Medulla oblongata (tissue), 1 donor: ENCODE measurements around the gene DNMT3B.
"Not testable (repeated sequence)": the region's sequence is repeated elsewhere in the genome, so short reads cannot be mapped to it uniquely, and the experiment has no call there.

Experiments used
- DNase-seq: peaks from one replicate; pipeline ENCODE4 v3.0.0-alpha.2; 2015; ENCODE audit errors: extremely low spot score

The DNMT3B gene

GRCh38 chr20:32761831-32762753 lies at the start of gene DNMT3B:
DNMT3B (plus strand) TSS chr20:32762385; CDS start chr20:32780324, 17,939 bp downstream.
- peak; percentile 69 for DNase-seq

DNA sequence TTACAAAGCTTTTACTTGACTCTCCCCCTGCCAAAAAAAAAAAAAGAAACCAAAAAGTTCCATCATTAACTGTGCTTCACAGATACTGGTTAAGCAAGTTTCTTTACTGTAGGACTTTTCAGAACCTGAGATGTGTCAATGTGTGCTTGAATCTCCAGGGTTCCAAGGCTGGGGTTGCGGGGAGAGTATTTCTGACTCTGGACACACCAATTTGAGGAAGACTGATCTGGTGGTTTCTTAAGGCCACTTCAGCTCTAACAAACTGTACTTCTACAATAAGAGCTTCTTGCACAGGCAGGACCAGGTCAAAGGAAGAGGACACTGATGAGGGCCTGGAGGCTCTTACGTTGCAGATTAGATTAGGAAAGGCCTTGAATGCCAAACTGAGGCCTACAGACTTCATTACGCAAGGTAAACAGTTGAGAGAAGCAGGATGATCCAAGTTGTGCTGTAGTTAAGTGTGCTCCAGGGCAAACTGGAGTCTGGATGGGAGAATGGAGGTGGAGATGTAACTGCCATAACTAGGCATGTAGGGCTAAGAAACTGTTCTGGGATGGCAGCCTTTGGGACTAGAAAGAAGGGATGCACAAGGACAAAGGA lies 43.3 kb upstream of the DNMT3B start:
- no peak for DNase-seq

GRCh38 chr20:32727683-32728082 lies 34.5 kb upstream of the DNMT3B start:
- peak; percentile 13 for DNase-seq

- not testable (repeated sequence) for DNase-seq
These were observed 33.8 kb upstream of the DNMT3B start for GRCh38 chr20:32728435-32728834.

GRCh38 chr20:32729334-32729733 lies 32.9 kb upstream of the DNMT3B start:
- DNase-seq: not testable (repeated sequence)

DNA sequence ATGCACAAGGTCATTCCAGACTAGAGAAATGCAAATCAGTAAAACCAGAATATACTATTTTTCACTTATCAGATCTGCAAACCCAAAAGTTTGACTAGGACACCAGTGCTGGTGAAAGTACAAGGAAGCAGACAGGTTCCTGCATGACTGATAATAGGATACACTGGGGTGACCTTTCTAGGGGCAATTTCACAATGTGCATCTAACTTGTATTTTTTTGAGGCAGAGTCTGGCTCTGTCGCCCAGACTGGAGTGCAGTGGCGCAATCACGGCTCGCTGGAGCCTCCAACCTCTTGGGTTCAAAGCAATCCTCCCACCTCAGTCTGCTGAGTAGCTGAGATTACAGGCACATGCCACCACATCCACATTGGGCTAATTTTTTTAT lies 30.3 kb upstream of the DNMT3B start:
- no peak for DNase-seq

DNA sequence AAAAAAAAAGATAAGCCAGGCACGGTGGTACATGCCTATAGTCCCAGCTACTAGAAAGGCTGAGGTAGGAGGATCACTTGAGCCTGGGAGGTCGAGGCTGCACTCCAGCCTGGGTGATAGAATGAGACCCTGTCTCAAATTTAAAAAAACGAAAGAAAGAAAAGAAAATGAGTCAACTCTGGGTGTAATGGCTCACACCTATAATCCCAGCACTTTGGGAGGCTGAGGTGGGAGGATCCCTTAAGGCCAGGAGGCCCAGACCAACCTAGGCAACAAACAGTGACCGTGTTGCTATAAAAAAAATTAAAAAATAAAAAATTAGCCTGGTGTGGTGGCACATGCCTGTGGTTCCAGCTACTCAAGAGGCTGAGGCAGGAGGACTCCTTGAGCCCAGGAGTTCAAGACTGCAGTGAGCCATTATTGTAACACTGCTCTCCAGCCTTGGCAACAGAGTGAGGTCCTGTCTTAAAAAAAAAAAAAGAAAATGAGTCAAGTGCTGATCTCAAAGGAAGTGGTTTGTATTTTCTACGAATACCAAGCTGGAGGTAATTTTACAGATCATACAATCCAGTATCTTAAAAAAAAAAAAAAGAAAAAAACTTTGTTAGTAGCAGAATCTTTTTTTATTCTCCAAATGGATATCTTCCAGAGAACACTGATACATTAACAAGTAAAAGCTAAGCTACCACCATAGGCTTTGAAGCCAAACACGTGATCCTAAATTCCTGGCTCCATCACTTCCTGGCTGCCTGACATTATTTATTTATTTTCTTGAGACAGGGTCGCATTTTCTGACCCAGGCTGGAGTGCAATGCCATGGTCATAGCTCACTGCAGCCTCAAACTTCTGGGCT lies 24.6 kb upstream of the DNMT3B start:
- no peak for DNase-seq

GRCh38 chr20:32741151-32741550 lies 21.0 kb upstream of the DNMT3B start:
- DNase-seq: no peak

GRCh38 chr20:32742322-32743236 lies 19.6 kb upstream of the DNMT3B start:
- peak; percentile 7 for DNase-seq

- DNase-seq: peak; percentile 19
These were observed 18.7 kb upstream of the DNMT3B start, which contains the start of gene COMMD7 for GRCh38 chr20:32743237-32744112. COMMD7 (minus strand) TSS chr20:32743467; CDS start chr20:32743391, 76 bp downstream.

GRCh38 chr20:32749914-32750637 lies 12.1 kb upstream of the DNMT3B start:
- no peak for DNase-seq

- DNase-seq: no peak
These were observed 10.9 kb upstream of the DNMT3B start for GRCh38 chr20:32751293-32751692.

DNA sequence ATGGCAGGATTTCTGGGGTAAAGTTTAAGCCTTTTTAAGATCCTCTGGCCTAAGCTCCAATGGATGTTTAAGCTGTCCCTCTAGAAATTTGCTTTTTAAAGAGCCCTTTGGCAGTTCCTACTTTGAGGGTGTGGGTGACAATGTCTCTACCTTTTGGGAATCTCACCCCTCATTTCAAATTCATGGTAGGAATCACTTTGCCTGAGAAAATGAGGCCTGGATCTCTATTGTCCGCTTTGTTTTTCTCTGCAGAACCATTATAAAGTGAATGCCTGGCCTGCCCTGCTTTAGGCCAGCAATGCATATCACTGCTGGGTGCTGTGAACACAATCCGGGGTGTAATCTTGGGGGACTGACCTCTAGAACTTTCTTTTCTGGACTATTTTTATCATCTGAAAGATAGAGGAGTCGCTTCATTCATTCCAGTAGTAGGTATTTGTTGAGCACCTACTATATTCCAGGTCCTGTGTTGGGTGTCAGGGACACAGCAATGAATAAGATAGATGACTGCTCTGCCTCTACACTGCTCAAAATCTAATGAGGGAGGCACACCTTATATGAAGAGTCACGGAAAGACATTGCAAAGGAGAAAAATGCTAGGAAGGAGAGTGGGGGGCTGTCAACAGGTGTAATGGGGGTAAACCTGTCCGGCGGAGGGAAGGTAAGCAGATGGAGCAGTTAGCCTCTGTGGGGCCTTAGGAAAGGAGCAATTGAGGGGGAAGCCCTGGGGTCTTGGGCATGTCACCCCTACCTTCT lies 10.3 kb upstream of the DNMT3B start:
- DNase-seq: no peak

DNA sequence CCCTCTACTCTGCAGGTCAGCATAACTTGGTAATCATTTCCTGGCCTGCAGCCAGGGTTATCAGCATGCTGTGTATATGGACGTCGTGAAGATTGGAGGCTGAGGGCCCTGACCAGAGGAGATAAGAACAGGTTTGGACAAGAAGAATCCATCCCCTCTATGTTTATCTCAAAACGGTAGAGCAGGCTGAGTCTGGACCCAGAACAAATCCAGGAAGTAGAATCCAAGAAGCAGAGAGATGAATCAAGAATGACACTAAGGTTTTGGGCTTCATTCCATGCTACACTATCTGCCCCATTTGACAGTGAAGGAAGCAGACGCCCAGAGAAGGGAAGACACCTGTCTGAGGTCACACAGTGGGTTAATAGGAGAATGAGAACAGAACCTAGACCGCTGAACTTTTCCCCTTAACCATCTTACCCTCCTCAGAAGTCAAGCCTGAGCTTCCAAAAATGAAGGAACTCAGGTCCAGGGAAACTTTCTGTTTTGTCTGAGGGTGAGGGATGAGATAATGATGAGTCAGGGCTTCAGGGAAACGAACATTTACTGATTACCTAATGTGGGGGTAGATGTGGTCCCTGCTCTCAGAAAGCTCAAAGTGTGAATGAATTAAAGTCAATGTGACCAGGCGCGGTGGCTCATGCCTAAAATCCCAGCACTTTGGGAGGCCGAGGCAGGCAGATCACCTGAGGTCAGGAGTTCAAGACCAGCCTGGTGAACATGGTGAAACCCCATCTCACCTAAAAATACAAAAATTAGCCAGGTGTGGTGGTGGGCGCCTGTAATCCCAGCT lies 9.5 kb upstream of the DNMT3B start:
- DNase-seq: no peak

DNA sequence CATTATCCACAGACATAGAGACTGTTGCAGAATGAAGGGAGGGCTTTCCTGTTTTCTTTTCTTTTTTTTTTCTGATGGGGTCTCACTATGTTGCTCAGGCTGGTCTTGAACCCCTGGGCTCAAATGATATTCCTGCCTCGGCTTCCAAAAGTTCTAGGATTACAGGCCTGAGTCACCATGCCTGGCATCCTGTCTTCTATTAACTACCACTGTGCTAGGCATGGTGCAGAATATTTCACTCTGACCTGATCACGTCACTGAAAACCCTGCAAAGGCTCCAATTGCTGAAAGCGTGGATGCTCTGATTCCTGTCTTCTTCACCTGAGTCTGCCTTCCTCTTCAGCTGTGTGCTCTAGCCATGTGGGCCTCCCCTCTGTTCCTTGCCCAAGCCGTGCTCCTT lies 8.5 kb upstream of the DNMT3B start:
- DNase-seq: no peak

- DNase-seq: no peak
These were observed 6.0 kb upstream of the DNMT3B start for GRCh38 chr20:32756156-32756555.

DNA sequence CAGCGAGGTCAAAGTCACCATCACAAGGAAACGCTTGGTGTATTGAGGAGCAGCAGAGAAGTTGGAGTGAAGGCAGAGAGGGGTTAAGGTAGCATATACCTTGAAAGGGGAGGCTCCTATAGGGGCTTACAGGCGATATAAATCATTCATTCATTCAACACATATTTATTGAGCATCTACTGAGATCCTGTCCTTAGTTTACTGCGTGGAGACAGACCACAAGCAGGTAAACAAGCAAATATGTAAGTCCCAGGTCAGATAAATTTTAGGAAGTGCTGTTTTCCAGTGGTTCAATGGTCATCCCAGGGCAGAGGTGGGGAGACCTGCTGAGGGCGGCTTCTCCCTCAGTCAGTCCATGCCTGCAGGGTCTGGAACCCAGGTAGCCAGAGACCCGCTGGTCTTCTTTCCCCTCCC lies 761 bp upstream of the DNMT3B start:
- no peak for DNase-seq

- no peak for DNase-seq
These were observed 593 bp downstream of the DNMT3B start for GRCh38 chr20:32762754-32763201.
